GM19455 (cell line): Measurements from ENCODE around the gene AR.
"Not testable (repeated sequence)": the region's sequence is repeated elsewhere in the genome, so short reads cannot be mapped to it uniquely, and the experiment has no call there.

Experiments used
- ATAC-seq: cut with Tn5 transposase; IDR thresholded peaks from one replicate; pipeline ENCODE4 v1.9.1; 2021; ENCODE audit not compliant: unreplicated experiment

AR gene

DNA sequence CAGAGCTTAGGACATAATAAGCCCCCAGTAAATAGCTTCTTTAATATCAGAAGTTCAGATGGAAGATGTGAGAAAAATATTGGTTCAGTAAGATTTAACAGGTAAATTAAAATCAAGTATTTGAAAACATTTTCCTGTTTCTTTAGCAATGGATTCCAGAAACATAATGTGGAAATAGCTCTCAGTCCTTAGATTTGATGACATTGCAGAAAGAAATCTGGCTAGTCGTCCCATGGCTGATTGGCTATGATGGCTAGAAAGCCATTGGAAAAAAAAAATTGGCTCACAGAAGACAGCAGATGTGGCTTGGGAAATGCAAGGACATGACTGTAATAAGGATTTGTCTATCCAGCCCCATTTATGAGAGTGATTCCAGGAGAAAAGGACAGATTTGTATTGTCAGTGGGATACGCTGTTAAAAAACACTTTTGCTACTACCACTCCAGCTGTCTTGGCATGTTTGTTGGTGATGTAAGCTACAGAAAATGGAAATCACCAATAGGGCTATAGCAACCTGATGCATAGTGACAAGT, 78.3 kb downstream of the AR start:
- ATAC-seq, result no peak

DNA sequence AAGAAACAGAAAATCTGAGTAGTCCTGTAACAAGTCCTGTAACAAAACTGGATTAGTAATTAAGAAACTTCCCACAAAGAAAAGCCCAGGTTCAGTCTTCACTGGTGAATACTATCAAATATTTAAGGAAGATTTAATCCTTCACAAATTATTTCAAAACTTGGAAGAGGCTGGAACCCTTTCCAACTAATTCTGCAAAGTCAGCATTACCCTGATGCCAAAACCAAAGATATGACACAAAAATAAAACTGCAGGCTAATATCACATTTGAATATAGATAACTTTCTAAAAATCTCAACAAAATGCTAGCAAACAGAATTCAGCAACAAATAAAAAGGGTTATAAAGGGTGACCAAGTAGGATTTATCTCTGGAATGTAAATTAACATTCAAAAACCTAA, 80.5 kb downstream of the AR start:
- no peak for ATAC-seq

DNA sequence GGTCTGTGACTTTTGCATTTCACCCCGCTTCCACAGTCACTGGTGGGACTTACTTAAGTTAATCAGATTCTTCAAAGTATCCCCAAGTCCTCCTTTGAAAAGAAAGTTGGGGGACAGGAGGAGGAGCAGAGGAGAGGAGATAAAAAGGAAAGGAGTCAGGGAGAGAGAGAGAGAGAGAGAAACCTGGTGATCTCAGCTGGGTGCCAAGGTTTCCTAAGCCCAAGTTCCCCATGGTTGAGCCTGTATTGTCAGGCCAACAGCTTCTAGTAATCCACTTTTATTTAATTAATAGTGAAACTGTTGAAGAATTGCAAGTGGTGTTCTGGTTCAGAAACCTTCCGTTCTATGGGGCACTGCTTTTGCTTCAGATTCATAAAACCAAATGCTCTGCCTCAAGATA, 91.6 kb downstream of the AR start:
- no peak for ATAC-seq

DNA sequence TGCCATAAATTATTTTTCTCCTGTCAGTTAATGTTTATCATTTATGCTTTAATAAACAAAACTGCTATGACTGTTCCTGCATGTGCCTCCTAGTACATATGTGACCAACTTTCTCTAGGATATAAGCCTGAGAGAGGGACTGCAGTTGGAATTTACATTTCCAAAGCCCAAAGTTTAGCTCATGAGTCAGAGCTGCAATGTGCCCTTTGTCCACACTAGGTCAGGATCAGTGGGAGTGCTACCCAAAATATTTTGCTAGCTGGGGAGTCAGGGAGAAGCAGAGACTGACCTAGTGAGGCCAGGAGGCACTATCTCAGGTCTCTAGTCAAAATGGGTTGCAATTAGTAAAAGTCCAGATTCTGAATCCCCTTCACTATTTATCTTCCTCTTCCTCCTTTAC, 92.7 kb downstream of the AR start:
- no peak for ATAC-seq

DNA sequence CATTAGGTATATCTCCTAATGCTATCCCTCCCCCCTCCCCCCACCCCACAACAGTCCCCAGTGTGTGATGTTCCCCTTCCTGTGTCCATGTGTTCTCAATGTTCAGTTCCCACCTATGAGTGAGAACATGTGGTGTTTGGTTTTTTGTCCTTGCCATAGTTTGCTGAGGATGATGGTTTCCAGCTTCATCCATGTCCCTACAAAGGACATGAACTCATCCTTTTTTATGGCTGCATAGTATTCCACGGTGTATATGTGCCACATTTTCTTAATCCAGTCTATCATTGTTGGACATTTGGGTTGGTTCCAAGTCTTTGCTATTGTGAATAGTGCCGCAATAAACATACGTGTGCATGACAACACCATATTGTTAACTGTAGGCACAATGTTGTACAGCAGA, 93.5 kb downstream of the AR start:
- ATAC-seq, result not testable (repeated sequence)

DNA sequence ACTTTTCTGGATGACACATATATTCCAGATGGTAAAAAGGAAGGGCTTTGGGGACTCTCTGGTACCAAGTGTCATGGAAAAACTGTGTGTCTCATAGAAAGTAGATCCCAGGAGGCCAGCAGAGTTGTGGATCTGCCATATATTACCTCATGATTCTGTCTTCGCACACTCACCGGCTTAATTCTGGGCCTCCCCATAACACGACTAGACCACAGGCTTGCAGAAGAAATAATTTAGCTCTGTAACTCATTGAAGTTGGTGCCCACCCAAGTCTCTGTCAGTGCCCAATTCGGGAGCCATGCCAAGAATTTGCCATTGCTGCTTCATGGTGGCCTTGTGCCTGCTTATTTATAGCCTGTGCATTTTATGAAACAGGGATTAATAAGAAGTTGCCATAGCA, 104.5 kb downstream of the AR start:
- ATAC-seq, result no peak

DNA sequence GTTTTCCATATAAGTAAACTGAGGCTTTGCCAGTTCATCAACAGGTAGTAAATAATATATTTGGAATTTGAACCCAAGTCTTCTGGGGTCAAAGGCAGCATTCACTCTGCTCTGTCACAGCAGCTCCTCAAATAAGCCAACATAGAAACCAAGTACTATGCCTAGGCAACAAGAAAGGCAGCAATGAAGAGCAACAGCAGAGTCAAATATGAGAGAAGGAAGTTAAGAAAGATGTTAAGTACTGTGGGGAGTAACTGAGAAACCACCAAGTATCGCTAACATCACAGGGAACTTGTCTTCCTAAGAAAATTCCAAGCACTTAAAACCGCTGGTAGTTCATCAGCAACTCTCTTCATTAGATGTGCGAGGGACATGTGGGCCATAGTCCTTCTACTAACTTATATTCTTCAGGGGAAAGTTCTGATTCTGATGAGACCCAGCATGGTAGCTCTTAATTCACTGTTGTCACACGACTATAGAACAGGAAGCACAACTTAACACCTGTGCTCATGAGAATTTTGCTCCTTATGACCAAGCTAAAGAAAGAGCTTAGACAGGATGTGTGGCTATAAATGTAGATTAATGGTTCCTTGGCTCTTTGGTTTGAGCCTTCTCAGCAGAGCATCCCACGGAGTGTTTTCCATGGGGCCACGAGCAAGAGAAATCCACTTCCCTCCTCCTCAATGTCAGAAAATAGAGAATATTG, 107.8 kb downstream of the AR start:
- no peak for ATAC-seq

DNA sequence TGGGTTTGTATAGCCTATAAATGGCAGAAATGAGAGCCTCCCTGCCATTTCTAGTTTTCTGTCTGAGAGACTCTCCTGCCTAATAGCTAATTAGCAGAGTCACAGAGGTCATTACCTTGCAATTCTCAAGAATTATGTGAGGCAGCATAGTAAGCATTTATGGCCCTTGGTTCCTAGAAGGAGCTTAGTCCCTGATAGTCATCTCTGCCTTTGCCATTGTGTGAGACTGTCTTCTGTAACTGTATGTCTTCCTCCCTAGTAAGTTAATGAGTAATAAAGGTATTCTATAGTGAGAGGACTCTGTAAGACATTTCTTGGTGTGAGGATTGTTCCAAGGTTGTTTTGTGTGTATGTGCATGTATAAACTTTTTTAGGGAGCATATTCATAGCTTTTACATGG, 108.7 kb downstream of the AR start:
- ATAC-seq, result no peak

DNA sequence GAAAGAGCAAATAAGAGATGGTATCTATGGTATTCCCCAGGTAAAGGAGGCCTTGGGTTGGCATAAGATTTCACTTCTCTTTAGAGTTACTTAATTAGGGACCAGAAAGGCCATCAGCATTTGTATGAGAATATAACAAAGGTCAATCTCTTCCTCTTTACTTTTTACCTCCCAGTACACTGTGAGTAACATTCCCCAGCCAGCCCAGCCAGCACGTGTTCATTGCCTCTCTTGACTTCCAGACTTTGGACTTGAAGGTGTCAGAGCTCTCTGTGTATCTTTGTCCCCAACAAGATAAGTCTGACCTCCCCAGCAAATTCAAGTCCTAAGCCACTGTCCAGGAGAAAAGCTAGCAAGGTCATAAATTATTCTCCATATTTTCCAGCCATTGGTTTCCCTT, 110.5 kb downstream of the AR start:
- ATAC-seq, result no peak

DNA sequence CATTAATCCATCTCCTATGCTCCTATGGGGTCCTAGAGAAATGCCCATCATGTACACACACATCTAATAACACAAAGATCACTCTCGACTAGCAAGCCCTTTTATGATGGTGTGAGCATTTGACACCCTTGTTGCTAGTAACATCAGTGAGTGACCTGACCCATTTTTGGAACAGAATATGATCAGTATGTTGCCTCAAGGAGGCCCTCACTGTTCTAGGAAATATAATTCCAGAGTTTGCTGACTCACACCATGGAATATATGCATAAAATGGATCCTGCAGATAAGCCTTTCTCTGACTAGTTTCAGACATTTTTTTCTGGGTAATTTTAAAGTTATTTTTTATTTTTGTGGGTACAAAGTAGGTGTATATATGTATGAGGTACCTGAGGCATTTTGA, 121.8 kb downstream of the AR start:
- no peak for ATAC-seq

DNA sequence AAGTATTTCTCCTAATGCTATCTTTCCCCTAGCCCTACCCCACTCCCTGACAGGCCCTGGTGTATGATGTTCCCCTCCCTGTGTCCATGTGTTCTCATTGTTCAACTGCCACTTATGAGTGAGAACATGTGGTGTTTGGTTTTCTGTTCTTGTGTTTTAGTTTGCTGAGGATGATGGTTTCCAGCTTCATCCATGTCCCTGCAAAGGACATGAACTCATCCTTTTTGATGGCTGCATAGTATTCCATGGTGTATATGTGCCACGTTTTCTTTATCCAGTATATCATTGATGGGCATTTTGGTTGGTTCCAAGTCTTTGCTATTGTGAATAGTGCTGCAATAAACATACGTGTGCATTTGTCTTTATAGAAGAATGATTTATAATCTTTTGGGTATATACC, 126.9 kb downstream of the AR start:
- not testable (repeated sequence) for ATAC-seq

DNA sequence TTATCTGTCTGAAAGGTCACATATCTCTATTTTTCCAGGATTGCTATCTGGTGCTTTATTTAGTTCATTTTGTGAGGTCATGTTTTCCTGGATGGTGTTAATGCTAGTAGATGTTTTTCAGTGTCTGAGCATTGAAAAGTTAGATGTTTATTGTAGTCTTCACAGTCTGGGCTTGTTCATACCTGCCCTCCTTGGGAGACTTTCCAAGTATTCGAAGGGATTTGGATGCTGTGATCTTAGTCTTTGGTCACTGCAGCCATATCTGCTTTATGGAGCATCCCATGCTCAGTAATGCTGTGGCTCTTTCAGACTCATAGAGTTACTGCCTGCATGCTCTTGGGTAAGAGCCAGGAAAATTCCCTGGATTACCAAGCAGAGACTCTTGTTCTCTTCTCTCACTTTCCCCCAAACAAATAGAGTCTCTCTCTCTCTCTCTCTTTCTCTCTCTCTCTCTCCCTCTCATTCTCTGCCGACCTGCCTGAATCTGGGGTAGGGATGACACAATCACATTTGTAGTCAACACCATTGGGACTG, 130.0 kb downstream of the AR start:
- no peak for ATAC-seq

DNA sequence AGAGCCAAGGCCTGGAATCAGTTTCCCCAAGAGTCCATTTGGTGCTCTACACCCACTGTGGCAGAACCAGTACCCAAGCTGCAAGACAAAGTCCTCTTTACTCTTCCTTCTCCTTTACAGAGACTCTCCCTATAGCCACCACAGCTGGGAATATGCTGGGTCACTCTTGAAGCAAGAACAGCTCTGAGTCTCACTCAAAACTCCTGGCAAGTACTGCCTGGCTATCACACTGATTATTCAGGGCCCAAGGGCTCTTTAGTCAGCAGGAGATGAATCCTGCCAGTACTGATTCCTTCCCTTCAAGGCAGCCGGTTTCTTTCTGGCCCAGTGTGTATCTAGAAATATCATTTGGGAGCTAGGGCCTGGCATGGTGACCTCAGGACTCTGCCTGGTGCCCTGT, 130.9 kb downstream of the AR start:
- ATAC-seq, result no peak

DNA sequence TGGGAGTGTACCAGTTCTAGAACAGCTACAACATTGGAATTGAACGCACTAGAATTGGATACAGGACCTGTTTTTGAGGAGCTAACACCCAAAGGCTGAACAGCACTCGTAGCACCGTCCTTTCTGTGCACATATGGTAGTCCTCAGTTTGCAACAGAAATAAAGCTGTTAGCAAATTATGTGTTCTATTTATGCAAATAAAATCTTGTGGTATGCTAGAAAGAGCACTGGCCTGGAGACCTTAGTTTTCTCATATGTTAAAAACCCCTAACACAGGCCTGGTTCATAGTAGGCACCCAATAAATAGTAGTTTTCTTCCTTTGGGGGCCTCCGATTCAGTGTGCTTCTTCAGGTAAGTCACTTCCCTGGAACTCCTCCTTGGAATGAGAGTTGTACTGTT, 140.3 kb downstream of the AR start:
- no peak for ATAC-seq

DNA sequence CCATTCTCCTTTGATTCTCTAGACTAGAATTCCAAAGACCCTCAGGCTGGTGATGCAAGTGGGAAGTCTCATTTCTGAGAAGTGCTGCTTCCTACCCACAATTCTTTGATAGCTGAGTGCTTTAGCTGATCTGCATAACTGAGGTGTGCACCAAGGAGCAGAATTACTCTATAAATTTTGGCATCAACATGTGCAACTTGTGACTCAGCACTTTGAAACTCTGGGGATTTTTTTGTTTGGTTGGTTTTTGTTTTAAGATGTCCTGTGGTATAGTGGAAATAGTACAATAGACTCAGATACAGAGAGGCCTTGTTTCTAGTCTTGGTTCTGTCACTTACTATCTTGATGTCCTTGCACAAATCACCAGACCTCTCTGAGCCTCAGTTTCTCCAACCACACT, 148.4 kb downstream of the AR start:
- ATAC-seq, result no peak

DNA sequence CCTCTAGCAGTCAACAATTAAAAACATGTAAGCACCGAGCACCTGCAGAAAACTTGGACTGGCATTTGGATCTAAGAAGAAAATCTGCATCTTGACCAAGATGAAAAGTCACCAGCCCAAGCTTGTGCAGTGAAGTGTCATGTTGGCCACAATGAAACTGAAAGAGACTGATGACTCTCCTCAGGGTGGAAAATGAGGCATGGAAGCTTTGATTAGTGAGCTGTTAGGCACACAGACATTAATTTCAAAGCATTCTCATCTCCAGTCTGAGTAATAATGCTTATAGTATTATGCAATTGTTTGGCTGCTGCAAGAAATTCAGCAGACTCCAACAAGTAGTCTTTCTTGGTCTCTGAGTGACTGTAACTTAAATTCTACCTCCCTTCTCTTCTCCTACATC, 150.1 kb downstream of the AR start:
- no peak for ATAC-seq

DNA sequence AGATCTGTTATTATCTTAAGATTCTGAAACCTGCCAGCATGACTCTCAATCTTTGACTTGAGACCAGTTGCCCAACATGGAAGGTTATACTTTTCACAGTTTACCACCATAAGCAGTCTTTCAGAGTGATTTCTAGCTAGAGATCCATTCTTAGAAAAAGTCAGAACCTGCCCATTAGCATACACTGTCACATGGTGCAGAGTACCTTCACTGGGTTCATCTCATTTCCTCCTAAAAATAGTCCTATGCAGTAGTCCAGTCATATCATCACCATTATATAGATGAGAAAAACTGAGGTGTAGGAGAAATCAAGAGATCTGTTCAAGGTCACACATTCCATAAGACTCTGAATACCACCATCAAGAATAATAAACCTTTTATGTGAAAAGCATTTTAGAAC, 153.6 kb downstream of the AR start:
- ATAC-seq, result no peak

DNA sequence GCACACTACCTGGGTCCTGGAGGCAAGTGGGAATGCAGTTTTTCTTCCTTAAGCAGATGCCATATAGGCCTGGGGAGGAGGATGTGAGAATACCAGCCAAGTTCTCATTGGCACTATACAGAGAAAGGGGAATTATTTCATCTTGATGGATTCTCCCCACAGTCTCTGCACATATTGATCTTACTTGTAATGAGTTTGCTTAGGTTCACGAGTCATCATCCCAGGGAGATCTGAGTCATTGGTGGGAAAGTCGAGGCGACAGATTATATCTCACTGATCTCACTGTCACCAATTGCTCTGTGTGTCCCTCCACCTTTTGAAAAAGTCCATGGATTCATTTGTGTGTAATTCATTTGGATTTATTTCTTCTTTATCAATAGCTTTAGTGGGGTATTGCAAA, 156.8 kb downstream of the AR start:
- ATAC-seq, result no peak

DNA sequence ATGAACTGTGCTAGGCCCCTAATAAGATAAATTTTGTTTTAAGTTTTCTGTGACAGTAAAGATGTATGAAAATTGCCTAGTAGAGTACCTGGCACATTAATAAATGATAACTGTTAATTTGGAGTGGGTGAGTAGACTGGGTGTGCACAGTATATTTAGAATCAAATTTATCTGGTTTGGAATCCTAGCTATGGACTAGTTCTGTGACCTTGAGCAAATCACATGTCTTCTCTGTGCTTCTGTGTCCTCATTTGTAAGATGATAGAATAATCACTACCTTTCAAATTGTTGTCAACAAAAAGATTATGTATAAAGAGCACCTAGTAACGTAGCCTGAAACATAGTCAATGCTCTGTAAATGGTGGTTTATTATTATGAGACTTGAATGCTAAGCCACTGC, 170.2 kb downstream of the AR start:
- no peak for ATAC-seq

DNA sequence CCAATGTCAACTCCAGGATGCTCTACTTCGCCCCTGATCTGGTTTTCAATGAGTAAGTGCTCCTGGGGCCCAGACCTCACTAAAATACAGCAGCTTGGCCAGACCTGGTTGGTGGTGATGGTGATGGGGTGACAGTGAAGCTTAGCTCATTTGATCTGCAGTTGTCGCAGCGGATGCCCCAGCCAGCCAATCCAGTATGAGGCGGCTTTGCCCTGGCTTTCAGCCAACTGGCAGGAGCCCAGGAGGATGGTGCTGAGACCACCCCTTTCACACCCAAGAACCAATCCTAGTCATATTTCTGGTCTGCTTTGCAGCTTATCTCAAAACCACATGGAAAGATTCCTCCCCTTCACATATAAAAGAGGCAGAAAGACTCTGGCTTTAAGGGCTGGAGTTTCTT, 173.8 kb downstream of the AR start:
- ATAC-seq, result no peak

DNA sequence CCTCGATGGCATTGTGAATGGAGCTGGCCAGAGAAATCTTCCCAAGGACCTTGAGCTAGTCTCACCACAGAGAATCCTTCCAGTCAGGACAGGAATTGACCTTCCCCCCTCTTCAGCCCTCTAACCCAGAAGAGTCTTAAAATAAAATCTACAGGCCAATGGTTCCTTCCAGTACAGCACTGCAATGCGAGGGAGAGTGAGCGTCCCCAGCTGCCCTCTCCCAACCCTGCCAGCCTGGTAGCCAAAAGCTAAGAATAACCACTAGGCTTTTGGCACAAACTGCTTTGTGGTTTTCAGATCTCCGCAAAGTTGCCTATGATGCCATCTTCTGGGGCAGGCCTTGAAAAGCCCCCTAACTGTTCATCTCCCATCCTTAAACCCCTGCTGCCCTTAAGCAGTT, 175.1 kb downstream of the AR start:
- no peak for ATAC-seq

DNA sequence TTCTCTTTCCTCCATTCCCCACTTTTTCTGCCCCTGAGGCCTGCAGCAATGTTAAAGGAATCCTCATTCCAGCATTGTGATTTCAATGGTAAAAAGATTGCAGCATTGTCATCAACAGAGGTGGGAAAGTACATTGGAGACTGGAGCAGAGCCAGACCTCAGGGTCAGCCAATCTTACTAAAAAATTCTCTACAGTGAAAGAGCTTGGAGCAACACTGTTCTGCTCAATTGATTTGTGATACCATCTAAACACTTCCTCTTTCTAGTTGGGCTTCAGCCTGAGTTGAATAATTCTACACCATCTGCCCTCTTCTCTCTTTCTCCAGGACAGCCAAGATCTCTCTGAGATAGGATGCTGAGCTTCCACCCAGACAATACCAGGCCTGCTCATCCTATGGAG, 176.5 kb downstream of the AR start:
- ATAC-seq, result no peak

DNA sequence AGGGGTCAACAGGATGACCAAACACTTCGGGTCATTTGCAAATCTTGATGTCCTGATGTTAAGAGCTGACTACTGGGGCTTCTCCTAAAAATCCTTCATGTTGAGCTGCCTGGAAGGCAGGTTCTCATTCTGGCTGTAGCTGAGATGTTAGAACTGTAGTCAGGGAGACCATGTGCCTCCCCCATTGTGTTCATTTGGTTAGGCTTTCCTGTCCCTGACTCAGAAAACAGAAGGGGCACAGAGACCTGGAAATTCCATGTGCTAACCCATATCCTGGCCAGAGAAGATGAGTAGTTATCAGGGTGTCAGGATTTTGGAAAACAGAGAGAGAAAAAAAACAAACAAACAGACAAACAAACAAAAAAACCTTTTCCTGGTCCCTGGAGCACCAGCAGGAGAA, 177.5 kb downstream of the AR start:
- no peak for ATAC-seq
